Measurements from ENCODE around the gene SNAI1.
"Not testable (repeated sequence)": the region's sequence is repeated elsewhere in the genome, so short reads cannot be mapped to it uniquely, and the experiment has no call there.

SNAI1 gene

GRCh38 chr20:49987015-49987867 lies 4.5 kb downstream of the SNAI1 start:
- DNase-seq, result no peak

- DNase-seq, result no peak
Observed at GRCh38 chr20:49987868-49988690, 5.3 kb downstream of the SNAI1 start.

GRCh38 chr20:49989234-49990065 lies 6.7 kb downstream of the SNAI1 start:
- DNase-seq, result no peak

- DNase-seq, result no peak
Observed at GRCh38 chr20:49990271-49990720, 7.5 kb downstream of the SNAI1 start.

GRCh38 chr20:49993301-49993751 lies 10.5 kb downstream of the SNAI1 start:
- DNase-seq, result no peak

- DNase-seq, result no peak
Observed at GRCh38 chr20:49995586-49995985, 12.8 kb downstream of the SNAI1 start.

GRCh38 chr20:49998478-49999188 lies 15.9 kb downstream of the SNAI1 start:
- not testable (repeated sequence) for DNase-seq

GRCh38 chr20:49999329-49999728 lies 16.5 kb downstream of the SNAI1 start:
- DNase-seq, result peak in 1 of 2 donors; percentile 40

GRCh38 chr20:50000548-50001222 lies 17.9 kb downstream of the SNAI1 start:
- DNase-seq, result not testable (repeated sequence)

GRCh38 chr20:50001784-50002311 lies 19.1 kb downstream of the SNAI1 start:
- no peak for DNase-seq

GRCh38 chr20:50003253-50003656 lies 20.5 kb downstream of the SNAI1 start:
- no peak for DNase-seq

- DNase-seq, result no peak
Observed at GRCh38 chr20:50004229-50004628, 21.4 kb downstream of the SNAI1 start.

GRCh38 chr20:50005471-50005981 lies 22.7 kb downstream of the SNAI1 start:
- DNase-seq, result no peak

- DNase-seq, result no peak
Observed at GRCh38 chr20:50007369-50007768, 24.6 kb downstream of the SNAI1 start.

- no peak for DNase-seq
Observed at GRCh38 chr20:50008007-50008406, 25.2 kb downstream of the SNAI1 start.

GRCh38 chr20:50009521-50010454 lies 27.0 kb downstream of the SNAI1 start:
- no peak for DNase-seq

GRCh38 chr20:50011597-50011996 lies 28.8 kb downstream of the SNAI1 start:
- DNase-seq, result not testable (repeated sequence)

- DNase-seq, result no peak
Observed at GRCh38 chr20:50012282-50013263, 29.8 kb downstream of the SNAI1 start.

GRCh38 chr20:50013976-50014375 lies 31.2 kb downstream of the SNAI1 start:
- DNase-seq, result no peak

All from stimulated activated CD4-positive, alpha-beta T cell treated with anti-CD3 and anti-CD28 coated beads, Interleukin-2, amount 100 ng/mL, for 24 hours (primary cell).